T-helper 22 cell (primary cell): ENCODE data around the gene RHEBL1.

Experiments used
- DNase-seq: peaks from one replicate; pipeline ENCODE4 v3.0.0-alpha.2; 2020; ENCODE audit warnings: low read depth

Gene RHEBL1

GRCh38 chr12:49054524-49054923, 15.3 kb downstream of the RHEBL1 start:
- DNase-seq = no peak

- no peak for DNase-seq
Measured at GRCh38 chr12:49054096-49054495, 15.7 kb downstream of the RHEBL1 start.

- no peak for DNase-seq
Measured at GRCh38 chr12:49052451-49053208, 17.1 kb downstream of the RHEBL1 start.

- no peak for DNase-seq
Measured at GRCh38 chr12:49051777-49052438, 17.9 kb downstream of the RHEBL1 start.

- DNase-seq = no peak
Measured at GRCh38 chr12:49051373-49051764, 18.4 kb downstream of the RHEBL1 start.

GRCh38 chr12:49050507-49051372, 19.0 kb downstream of the RHEBL1 start:
- DNase-seq = no peak

- DNase-seq = no peak
Measured at GRCh38 chr12:49049566-49050224, 20.1 kb downstream of the RHEBL1 start.

- no peak for DNase-seq
Measured at GRCh38 chr12:49048953-49049352, 20.8 kb downstream of the RHEBL1 start.

GRCh38 chr12:49046129-49046895, 23.5 kb downstream of the RHEBL1 start:
- DNase-seq = no peak

- no peak for DNase-seq
Measured at GRCh38 chr12:49044660-49045059, 25.1 kb downstream of the RHEBL1 start.

- DNase-seq = peak; percentile 54
Measured at GRCh38 chr12:49043856-49044258, 25.9 kb downstream of the RHEBL1 start.

- DNase-seq = no peak
Measured at GRCh38 chr12:49043241-49043640, 26.5 kb downstream of the RHEBL1 start.

- DNase-seq = no peak
Measured at GRCh38 chr12:49041881-49042484, 27.8 kb downstream of the RHEBL1 start.

GRCh38 chr12:49041036-49041880, 28.5 kb downstream of the RHEBL1 start:
- DNase-seq = no peak

GRCh38 chr12:49040364-49040855, 29.4 kb downstream of the RHEBL1 start:
- no peak for DNase-seq

GRCh38 chr12:49039421-49040363, 30.1 kb downstream of the RHEBL1 start:
- DNase-seq = no peak

- no peak for DNase-seq
Measured at GRCh38 chr12:49038291-49038955, 31.4 kb downstream of the RHEBL1 start.

- no peak for DNase-seq
Measured at GRCh38 chr12:49037947-49038237, 31.9 kb downstream of the RHEBL1 start.
